Osteoblast (primary cell): ENCODE results near the gene RIMBP2. TPM values are rescaled to one million over a fixed set of nuclear protein-coding genes. Genes with fewer than 3 reads are reported as not detected.

ENCODE experiments used
- DNase-seq: peaks from one replicate; pipeline ENCODE4 v3.0.0; 2011; ENCODE audit warnings: low spot score, mixed read lengths; ENCODE audit not compliant: insufficient read length; ENCODE audit errors: missing footprints
- H2AFZ ChIP-seq: 2 replicates; pipeline ENCODE4 v1.6.0; 2011; ENCODE audit warnings: mild to moderate bottlenecking, low read length
- H3K27ac ChIP-seq: 2 replicates; pipeline ENCODE4 v1.5.1; 2011; ENCODE audit warnings: mild to moderate bottlenecking, low read depth, low read length, moderate library complexity
- H3K27me3 ChIP-seq: 2 replicates; pipeline ENCODE4 v1.6.0; 2012; ENCODE audit warnings: mild to moderate bottlenecking, control low read depth, inconsistent platforms, low read length, moderate library complexity; ENCODE audit not compliant: insufficient read depth
- H3K36me3 ChIP-seq: 2 replicates; pipeline ENCODE4 v1.5.1; 2011; ENCODE audit warnings: mild to moderate bottlenecking, low read length, control low read depth, moderate library complexity; ENCODE audit not compliant: insufficient read depth
- H3K4me1 ChIP-seq: 2 replicates; pipeline ENCODE4 v1.5.1; 2011; ENCODE audit warnings: mild to moderate bottlenecking, low read length, control low read depth, moderate library complexity; ENCODE audit not compliant: insufficient read depth
- H3K4me2 ChIP-seq: 2 replicates; pipeline ENCODE4 v1.6.0; 2011; ENCODE audit warnings: mild to moderate bottlenecking, low read length; ENCODE audit not compliant: insufficient read depth
- H3K4me3 ChIP-seq: fragments of 200-600 bp; sonication (generic); 3 replicates; pipeline ENCODE4 v1.5.1; 2012; ENCODE audit warnings: mild to moderate bottlenecking, low read length, inconsistent platforms; ENCODE audit not compliant: insufficient read depth
- H3K79me2 ChIP-seq: 2 replicates; pipeline ENCODE4 v1.6.0; 2012; ENCODE audit warnings: mild to moderate bottlenecking, low read length, control low read depth, inconsistent platforms; ENCODE audit not compliant: insufficient read depth
- H3K9me3 ChIP-seq: 2 replicates; pipeline ENCODE4 v1.5.1; 2011; ENCODE audit warnings: low read depth, low read length, control low read depth
- H4K20me1 ChIP-seq: 2 replicates; pipeline ENCODE4 v1.6.0; 2012; ENCODE audit warnings: mild to moderate bottlenecking, low read length, control low read depth; ENCODE audit not compliant: insufficient read depth
- total RNA-seq: library from RNA; depleted of rRNA; stranded (reverse); fragments of >200 nt; gene quantifications from 2 replicates; pipeline ENCODE4 v1.2.3, GENCODE V29; 2012
- TF ChIP-seq, protein P1 (sequence below): IDR thresholded peaks from 2 replicates; pipeline ENCODE4 v1.5.1; 2011; ENCODE audit warnings: mild to moderate bottlenecking, low read depth, low read length, moderate library complexity; ENCODE audit errors: extremely low read depth

RIMBP2 gene
- total RNA-seq, 1 donor, result not detected

DNA sequence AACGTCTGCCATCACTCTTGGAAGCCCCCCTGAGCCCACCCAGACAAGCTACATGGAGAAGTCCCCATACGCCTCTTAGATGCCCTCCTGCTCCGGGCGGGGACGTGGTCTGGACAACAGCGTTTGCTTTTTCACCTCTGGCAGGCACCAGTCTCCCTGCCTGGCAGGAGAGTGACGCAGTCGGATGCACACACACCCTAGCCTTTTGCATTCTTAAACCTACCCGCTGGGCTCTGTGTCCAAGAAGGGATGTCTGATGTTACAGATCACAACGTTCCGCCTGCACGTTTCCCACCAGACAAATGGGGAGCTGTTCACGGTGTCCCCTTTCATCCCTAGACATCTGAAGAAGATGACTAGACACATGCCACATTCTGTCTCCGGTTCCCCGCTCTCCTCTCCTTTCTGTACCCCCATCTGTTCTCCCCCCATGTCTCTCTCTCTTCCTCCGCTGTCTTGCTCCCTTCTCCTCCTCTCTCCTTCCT lies 100.2 kb downstream of the RIMBP2 start:
- DNase-seq, result no peak
- TF ChIP-seq, protein P1, sequence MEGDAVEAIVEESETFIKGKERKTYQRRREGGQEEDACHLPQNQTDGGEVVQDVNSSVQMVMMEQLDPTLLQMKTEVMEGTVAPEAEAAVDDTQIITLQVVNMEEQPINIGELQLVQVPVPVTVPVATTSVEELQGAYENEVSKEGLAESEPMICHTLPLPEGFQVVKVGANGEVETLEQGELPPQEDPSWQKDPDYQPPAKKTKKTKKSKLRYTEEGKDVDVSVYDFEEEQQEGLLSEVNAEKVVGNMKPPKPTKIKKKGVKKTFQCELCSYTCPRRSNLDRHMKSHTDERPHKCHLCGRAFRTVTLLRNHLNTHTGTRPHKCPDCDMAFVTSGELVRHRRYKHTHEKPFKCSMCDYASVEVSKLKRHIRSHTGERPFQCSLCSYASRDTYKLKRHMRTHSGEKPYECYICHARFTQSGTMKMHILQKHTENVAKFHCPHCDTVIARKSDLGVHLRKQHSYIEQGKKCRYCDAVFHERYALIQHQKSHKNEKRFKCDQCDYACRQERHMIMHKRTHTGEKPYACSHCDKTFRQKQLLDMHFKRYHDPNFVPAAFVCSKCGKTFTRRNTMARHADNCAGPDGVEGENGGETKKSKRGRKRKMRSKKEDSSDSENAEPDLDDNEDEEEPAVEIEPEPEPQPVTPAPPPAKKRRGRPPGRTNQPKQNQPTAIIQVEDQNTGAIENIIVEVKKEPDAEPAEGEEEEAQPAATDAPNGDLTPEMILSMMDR, result no peak
- no peaks in the 10 kb centered on the region for H3K9me3 ChIP-seq

DNA sequence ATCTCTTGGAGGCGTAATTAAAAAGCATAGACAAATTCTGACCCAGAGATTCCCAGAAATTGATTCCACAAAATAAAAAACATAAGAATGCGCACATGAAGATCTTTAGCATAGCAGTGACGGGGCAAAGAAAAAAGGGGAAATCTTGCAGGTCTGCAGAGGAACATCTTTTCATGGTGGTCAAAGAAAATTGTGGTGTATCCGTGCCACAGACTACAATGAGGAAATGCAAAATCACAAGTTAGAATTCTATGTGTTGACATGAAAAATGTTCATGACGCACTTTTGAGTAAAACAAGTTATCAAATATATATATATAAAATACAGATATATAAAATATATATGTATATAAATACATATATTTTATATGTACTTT lies 101.6 kb downstream of the RIMBP2 start:
- DNase-seq, result no peak
- no peak overlapping the region for H3K4me2 ChIP-seq
- no peaks in the 10 kb centered on the region for H3K9me3 ChIP-seq
- H4K20me1 ChIP-seq, result no peaks in the 10 kb centered on the region
- H2AFZ ChIP-seq, result no peak overlapping the region
- H3K4me1 ChIP-seq, result no peaks in the 10 kb centered on the region
- no peak overlapping the region for H3K27ac ChIP-seq
- no peaks in the 10 kb centered on the region for H3K36me3 ChIP-seq
- TF ChIP-seq, protein P1, result no peak
- no peaks in the 10 kb centered on the region for H3K79me2 ChIP-seq
- no peak overlapping the region for H3K4me3 ChIP-seq
- no peaks in the 10 kb centered on the region for H3K27me3 ChIP-seq

More for the DNA sequence above, 100.2 kb downstream of the RIMBP2 start:
- Histone ChIP-seq H3K4me1 (no peaks in the 10 kb centered on the region), H3K79me2 (no peaks in the 10 kb centered on the region), H3K4me3 (no peak overlapping the region), H3K4me2 (no peak overlapping the region), H3K27ac (no peak overlapping the region), H4K20me1 (no peaks in the 10 kb centered on the region), H2AFZ (no peak overlapping the region), H3K27me3 (no peaks in the 10 kb centered on the region), H3K36me3 (no peaks in the 10 kb centered on the region)

DNA sequence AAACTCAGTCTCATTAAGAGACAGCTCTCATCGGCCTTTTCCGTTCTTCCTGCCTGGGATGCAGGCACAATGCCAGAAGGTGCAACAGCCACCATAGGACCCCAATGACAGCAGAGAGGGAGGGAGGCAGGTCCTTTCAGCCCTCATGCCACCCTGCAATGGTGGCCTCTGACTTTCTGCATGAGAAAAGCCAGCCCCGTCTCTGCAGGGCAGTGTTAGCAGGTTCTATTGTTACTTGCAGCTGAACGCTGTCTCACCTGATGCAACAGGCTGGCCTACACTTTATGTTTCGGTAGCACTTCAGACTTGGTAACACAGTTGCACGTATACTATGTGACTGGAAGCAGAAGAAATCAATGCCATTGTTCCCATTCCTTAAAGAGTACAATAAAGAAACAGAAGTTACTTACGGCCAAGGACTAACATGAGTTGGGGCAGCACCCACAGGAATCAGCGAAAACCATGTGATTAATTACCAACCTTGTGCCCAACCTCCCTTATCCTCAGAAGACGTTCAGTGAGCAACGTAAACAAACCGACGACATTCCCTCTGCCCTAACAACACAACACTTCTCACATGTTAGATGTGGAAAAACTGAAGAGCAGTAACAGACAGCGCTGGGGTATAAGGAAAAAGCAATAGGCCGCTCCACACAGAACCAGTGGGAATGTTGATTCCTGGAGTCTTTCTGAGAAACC lies 102.1 kb downstream of the RIMBP2 start:
- no peak overlapping the region for H2AFZ ChIP-seq
- H3K36me3 ChIP-seq, result no peaks in the 10 kb centered on the region
- no peak overlapping the region for H3K27ac ChIP-seq
- no peak overlapping the region for H3K4me2 ChIP-seq
- no peaks in the 10 kb centered on the region for H3K9me3 ChIP-seq
- TF ChIP-seq, protein P1, result no peak
- H3K27me3 ChIP-seq, result no peaks in the 10 kb centered on the region
- no peaks in the 10 kb centered on the region for H3K79me2 ChIP-seq
- H4K20me1 ChIP-seq, result no peaks in the 10 kb centered on the region
- DNase-seq, result no peak
- H3K4me3 ChIP-seq, result no peak overlapping the region
- no peaks in the 10 kb centered on the region for H3K4me1 ChIP-seq

DNA sequence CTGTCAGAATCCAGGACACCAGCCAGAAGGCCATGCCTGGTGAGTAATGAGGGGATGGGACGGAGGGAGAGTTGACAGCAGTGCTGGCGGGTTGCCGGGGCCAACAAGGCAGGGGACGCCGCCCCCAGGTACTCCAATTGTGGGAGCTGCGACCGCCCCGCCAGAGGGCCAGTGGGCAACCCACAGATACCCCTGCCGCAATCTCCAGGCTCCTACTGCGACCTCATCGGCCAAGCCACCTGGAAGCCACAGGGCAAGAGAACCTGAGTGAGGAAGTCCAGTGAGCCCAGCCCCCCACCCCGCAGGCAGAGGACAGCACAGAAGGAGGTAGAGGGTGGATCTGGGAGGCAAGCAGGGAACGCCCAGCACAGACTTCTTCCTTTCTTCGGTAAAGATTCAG lies 103.0 kb downstream of the RIMBP2 start:
- Histone ChIP-seq H3K9me3 (no peaks in the 10 kb centered on the region), H3K4me1 (no peaks in the 10 kb centered on the region), H3K27me3 (no peaks in the 10 kb centered on the region), H3K4me2 (no peak overlapping the region), H4K20me1 (no peaks in the 10 kb centered on the region), H3K27ac (no peak overlapping the region), H3K79me2 (no peaks in the 10 kb centered on the region), H2AFZ (no peak overlapping the region), H3K4me3 (no peak overlapping the region), H3K36me3 (no peaks in the 10 kb centered on the region)
- TF ChIP-seq, protein P1, result no peak
- no peak for DNase-seq
